ENCODE data around the gene HILPDA.

The HILPDA gene

GRCh38 chr7:128430207-128430606 lies 25.5 kb upstream of the HILPDA start:
- Histone ChIP-seq H3K4me3 (ENCODE audit: low read depth, low read length) (no peak overlapping the region), H3K36me3 (no peaks in the 10 kb centered on the region), H3K27me3 (no peaks in the 10 kb centered on the region), H3K9me3 (no peaks in the 10 kb centered on the region), H3K4me1 (peaks cover 2% of the 10 kb centered on the region)
- TF ChIP-seq CTCF (IDR thresholded peaks at IDR 0.05; ENCODE audit: low read depth, low read length), result peak; percentile 31
- DNase-seq, result no peak

DNA sequence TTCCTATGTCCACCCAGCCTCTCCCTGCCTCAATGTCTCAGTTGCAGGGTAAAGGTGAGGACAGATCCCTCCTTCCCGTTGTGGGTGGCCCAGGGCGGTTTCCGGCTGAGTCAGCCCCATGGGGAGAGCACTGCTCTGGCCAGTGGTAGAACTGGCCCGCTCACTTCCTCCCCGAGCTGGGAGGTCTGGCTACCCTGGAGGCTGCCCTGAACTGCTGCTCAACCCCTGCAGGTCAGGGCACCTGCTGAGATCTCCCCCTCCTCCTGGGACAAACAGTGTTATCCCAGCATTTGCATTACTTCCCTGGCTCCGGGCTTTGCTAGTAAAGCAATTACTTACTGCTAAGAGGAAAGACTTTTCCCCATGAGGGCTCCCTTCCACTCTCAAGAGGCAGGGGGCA lies 24.5 kb upstream of the HILPDA start:
- DNase-seq, result no peak
- Histone ChIP-seq H3K9me3 (no peaks in the 10 kb centered on the region), H3K4me1 (peaks cover 2% of the 10 kb centered on the region; the same call in 1 of the 2 replicates), H3K4me3 (ENCODE audit: low read depth, low read length) (no peak overlapping the region), H3K36me3 (no peaks in the 10 kb centered on the region), H3K27me3 (no peaks in the 10 kb centered on the region)
- no peak for TF ChIP-seq CTCF (IDR thresholded peaks at IDR 0.05; ENCODE audit: low read depth, low read length)

- Histone ChIP-seq H3K4me3 (ENCODE audit: low read depth, low read length) (no peak overlapping the region), H3K9me3 (no peaks in the 10 kb centered on the region), H3K36me3 (no peaks in the 10 kb centered on the region), H3K4me1 (peaks cover 2% of the 10 kb centered on the region; the same call in 1 of the 2 replicates), H3K27me3 (no peaks in the 10 kb centered on the region)
- TF ChIP-seq CTCF (IDR thresholded peaks at IDR 0.05; ENCODE audit: low read depth, low read length), result no peak
- no peak for DNase-seq
These were observed 23.9 kb upstream of the HILPDA start for GRCh38 chr7:128431754-128432153.

DNA sequence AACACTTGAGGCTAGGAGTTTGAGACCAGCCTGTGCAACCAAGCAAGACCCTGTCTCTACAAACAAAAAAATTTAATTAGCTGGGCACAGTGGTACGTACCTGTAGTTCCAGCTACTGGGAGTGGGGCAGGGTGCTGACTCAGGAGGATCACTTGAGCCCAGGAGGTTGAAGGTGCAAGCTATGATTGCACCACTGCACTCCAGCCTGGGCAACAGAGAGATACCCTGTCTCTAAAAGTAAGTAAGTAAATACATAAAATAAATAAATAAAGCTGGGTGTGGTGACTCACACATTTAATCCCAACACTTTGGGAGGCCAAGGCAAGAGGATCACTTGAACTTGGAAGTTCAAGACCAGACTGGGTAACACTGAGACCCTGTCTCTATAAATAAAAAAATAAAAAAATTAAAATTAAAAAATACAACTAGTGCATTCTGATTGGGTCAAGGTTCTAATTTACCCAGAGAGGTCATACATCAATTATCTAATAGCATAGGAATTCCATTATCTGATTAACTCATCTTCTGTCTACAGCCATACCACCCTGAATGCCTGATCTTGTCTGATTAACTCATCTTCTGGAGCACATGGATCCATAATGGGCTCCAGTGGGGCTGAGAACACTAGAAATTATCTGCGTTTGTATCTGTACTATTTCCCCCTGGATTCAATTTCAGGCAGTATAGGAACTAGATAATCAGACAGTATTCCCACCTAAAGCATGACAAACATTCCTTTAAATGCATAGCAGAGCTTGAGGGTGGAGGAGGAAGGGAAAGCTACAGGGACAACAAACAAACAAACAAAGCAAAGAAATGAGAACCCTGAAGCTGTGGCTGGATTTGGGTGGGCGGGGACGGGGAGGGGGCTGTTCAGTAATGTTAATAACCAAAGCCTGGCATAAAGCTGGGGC lies 21.0 kb upstream of the HILPDA start:
- no peak overlapping the region for H3K4me3 ChIP-seq (ENCODE audit: low read depth, low read length)
- no peaks in the 10 kb centered on the region for H3K9me3 ChIP-seq
- no peaks in the 10 kb centered on the region for H3K27me3 ChIP-seq
- no peak for TF ChIP-seq CTCF (IDR thresholded peaks at IDR 0.05; ENCODE audit: low read depth, low read length)
- peaks cover 2% of the 10 kb centered on the region; the same call in 1 of the 2 replicates for H3K4me1 ChIP-seq
- no peaks in the 10 kb centered on the region for H3K36me3 ChIP-seq
- DNase-seq, result no peak

GRCh38 chr7:128435327-128435686 lies 20.4 kb upstream of the HILPDA start:
- Histone ChIP-seq H3K4me3 (ENCODE audit: low read depth, low read length) (no peak overlapping the region), H3K36me3 (no peaks in the 10 kb centered on the region), H3K9me3 (no peaks in the 10 kb centered on the region), H3K4me1 (peaks cover 2% of the 10 kb centered on the region; the same call in 1 of the 2 replicates), H3K27me3 (no peaks in the 10 kb centered on the region)
- TF ChIP-seq CTCF (IDR thresholded peaks at IDR 0.05; ENCODE audit: low read depth, low read length), result no peak
- DNase-seq, result no peak

Measured in BE2C (cell line).